Brain microvascular endothelial cell (primary cell): ENCODE results near the gene CALR.
"Not testable (repeated sequence)": the region's sequence is repeated elsewhere in the genome, so short reads cannot be mapped to it uniquely, and the experiment has no call there.

ENCODE experiments used
- DNase-seq: peaks from one replicate; pipeline ENCODE4 v3.0.0-alpha.2; 2020
- H3K27ac ChIP-seq: fragments of 250-450 bp; sonication (Bioruptor Pico); 2 replicates; pipeline ENCODE4 v1.5.1; 2020; ENCODE audit warnings: mild to moderate bottlenecking, moderate library complexity
- H3K27me3 ChIP-seq: fragments of 250-450 bp; sonication (Bioruptor Pico); replicated peaks from 2 replicates; pipeline ENCODE4 v1.5.1; 2020; ENCODE audit warnings: mild to moderate bottlenecking
- H3K36me3 ChIP-seq: fragments of 250-450 bp; sonication (Bioruptor Pico); replicated peaks from 2 replicates; pipeline ENCODE4 v1.5.1; 2020; ENCODE audit warnings: mild to moderate bottlenecking
- H3K4me3 ChIP-seq: 2 replicates; pipeline ENCODE4 v1.5.1; 2011; ENCODE audit warnings: low read depth, mild to moderate bottlenecking, control low read depth, low read length, moderate library complexity
- CTCF ChIP-seq: IDR thresholded peaks from 2 replicates; pipeline ENCODE4 v1.5.1; 2011; ENCODE audit warnings: low read depth, mild to moderate bottlenecking, moderate library complexity, low read length, control low read depth, inconsistent platforms; ENCODE audit errors: missing control alignments
- in situ Hi-C: cut with HindIII; loops from 2 replicates; pipeline ENCODE4 v1.10.0; 2017; ENCODE audit warnings: low sequenced_read_pairs, low pct_ligation_motif_present

CALR gene

DNA sequence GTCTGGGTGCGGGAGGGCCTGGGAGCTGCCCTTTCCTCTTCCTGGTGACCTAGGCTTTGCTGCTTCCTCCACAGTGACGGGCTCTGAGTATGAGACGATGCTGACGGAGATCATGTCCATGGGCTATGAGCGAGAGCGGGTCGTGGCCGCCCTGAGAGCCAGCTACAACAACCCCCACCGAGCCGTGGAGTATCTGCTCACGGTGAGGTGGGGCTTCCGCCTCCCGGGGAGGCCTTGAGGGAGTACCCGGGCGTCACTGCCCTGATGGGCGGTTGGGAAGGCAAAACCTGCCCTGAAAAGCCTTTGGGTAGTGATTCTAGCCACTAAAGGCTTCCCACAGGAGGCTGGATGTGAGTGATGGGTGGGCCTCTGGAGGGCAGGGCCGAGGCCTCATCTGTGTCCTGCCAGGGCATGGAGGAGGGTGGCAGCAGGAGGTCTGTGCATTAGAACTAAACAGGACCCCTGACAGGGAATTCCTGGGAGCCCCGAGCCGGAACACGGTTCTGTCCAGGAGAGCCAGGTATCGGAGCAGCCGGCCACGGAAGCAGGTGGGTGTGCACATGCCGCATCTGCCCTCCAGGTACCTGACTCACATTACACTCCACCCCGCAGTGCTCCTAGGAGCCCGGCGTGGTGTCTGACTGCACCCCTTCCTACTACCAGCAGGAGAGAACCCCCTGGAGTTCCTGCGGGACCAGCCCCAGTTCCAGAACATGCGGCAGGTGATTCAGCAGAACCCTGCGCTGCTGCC, 10.4 kb downstream of the CALR start:
- no peak for DNase-seq
- in situ Hi-C loops, result no loop called here
- no peak overlapping the region for H3K27ac ChIP-seq
- no peaks in the 10 kb centered on the region for H3K27me3 ChIP-seq
- TF ChIP-seq CTCF, result no peak
- no peak overlapping the region for H3K4me3 ChIP-seq
- H3K36me3 ChIP-seq, result peaks cover 60% of the 10 kb centered on the region

GRCh38 chr19:12949363-12950283, 11.2 kb downstream of the CALR start:
- TF ChIP-seq CTCF, result no peak
- no peaks in the 10 kb centered on the region for H3K27me3 ChIP-seq
- H3K27ac ChIP-seq, result no peak overlapping the region
- peaks cover 60% of the 10 kb centered on the region for H3K36me3 ChIP-seq
- in situ Hi-C loops, result no loop called here
- H3K4me3 ChIP-seq, result no peak overlapping the region
- no peak for DNase-seq

DNA sequence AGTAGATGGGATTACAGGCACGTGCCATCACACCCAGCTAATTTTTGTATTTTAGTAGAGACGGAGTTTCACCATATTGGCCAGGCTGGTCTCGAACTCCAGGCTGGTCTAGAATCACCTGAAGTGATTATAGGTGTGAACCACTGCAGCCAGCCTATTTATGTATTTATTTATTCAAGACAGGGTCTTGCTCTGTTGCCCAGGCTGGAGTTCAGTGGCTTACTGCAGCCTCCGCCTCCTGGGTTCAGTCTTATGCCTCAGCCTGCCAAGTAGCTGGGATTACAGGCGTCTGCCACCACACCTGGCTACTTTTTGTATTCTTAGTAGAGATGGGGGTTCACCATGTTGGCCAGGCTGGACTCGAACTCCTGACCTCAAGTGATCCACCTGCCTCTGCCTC, 13.6 kb downstream of the CALR start:
- Histone ChIP-seq H3K27ac (peak overlapping the region; percentile 86), H3K36me3 (peaks cover 55% of the 10 kb centered on the region)
- DNase-seq, in situ Hi-C loops, H3K27me3 ChIP-seq, H3K4me3 ChIP-seq: not testable (repeated sequence)

DNA sequence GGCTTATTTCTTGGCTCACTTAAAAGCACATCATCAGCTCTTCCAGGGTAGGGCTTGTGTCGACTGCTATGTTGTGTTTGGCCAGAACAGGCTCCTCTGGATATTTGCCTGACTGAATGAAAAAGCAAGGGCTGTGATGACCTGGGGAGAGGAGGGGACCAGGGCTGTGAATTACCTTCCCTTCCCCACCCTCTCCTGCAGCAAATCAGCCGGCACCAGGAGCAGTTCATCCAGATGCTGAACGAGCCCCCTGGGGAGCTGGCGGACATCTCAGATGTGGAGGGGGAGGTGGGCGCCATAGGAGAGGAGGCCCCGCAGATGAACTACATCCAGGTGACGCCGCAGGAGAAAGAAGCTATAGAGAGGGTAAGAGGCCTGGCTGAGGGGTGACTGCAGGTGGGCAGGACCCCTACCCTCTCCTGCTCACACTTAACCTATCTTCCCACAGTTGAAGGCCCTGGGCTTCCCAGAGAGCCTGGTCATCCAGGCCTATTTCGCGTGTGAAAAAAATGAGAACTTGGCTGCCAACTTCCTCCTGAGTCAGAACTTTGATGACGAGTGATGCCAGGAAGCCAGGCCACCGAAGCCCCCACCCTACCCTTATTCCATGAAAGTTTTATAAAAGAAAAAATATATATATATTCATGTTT, 14.2 kb downstream of the CALR start:
- peaks cover 55% of the 10 kb centered on the region for H3K36me3 ChIP-seq
- H3K27me3 ChIP-seq, result no peaks in the 10 kb centered on the region
- in situ Hi-C loops, result no loop called here
- H3K27ac ChIP-seq, result peak overlapping the region; percentile 86
- TF ChIP-seq CTCF, result no peak
- H3K4me3 ChIP-seq, result no peak overlapping the region
- DNase-seq, result peak; percentile 82

DNA sequence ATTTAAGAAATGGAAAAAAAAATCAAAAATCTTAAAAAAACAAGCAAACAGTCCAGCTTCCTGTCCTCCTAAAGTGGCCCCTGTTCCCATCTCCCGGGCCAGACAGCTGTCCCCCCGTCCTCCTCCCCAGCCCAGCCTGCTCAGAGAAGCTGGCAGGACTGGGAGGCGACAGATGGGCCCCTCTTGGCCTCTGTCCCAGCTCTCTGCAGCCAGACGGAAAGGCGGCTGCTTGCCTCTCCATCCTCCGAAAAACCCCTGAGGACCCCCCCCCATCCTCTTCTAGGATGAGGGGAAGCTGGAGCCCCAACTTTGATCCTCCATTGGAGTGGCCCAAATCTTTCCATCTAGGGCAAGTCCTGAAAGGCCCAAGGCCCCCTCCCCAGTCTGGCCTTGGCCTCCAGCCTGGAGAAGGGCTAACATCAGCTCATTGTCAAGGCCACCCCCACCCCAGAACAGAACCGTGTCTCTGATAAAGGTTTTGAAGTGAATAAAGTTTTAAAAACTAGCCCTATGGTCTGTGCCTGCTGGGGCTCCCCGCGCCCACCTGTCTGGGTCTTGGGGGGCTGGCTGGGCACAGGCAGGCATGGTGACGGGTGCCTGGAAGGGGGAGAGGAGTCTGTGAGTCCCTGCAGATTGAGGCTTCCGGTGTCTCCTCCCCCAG, 14.9 kb downstream of the CALR start:
- H3K4me3 ChIP-seq, result no peak overlapping the region

More for the DNA sequence above, 14.9 kb downstream of the CALR start:
- TF ChIP-seq CTCF, result no peak
- H3K36me3 ChIP-seq, result peaks cover 51% of the 10 kb centered on the region
- no peak for DNase-seq
- in situ Hi-C loops, result no loop called here
- H3K27ac ChIP-seq, result peak overlapping the region; percentile 86
- no peaks in the 10 kb centered on the region for H3K27me3 ChIP-seq
